Measurements from ENCODE around the gene CEMP1.

CEMP1 gene

GRCh38 chr16:2524339-2524938 lies 6.8 kb downstream of the CEMP1 start:
- Histone ChIP-seq H4K8ac (ENCODE audit: low read depth, low read length) (no peak overlapping the region), H2BK5ac (ENCODE audit: low read length) (no peak overlapping the region), H2AFZ (ENCODE audit: low read length) (no peak overlapping the region), H3K18ac (ENCODE audit: low read length) (no peak overlapping the region), H3K27me3 (ENCODE audit: control insufficient read depth in 3 of 3, insufficient read depth in 3 of 3, low read depth in 1 of 3, low read length in 3 of 3) (no peaks in the 10 kb centered on the region), H4K91ac (ENCODE audit: low read depth, low read length, poor library complexity) (no peak overlapping the region), H3K4me2 (ENCODE audit: insufficient read depth, low read length, poor library complexity, severe bottlenecking) (no peak overlapping the region), H2BK15ac (ENCODE audit: low read length) (no peak overlapping the region), H3K4me1 (ENCODE audit: control insufficient read depth in 2 of 2, insufficient read depth in 1 of 2, low read depth in 1 of 2, low read length in 2 of 2) (peaks cover 0 to 7% of the 10 kb centered on the region in 2 donors), H3K4me3 (ENCODE audit: low read length in 2 of 2) (peak overlapping the region in 1 of 2 donors; percentile 22), H2BK120ac (ENCODE audit: low read depth, low read length) (no peak overlapping the region), H2AK5ac (ENCODE audit: low read depth, low read length) (no peak overlapping the region), H3K23ac (ENCODE audit: low read depth, low read length, poor library complexity) (peak overlapping the region; percentile 6), H3K9me3 (replicated peaks in 1 of 2; ENCODE audit: control insufficient read depth in 2 of 2, insufficient read depth in 1 of 2, low read depth in 1 of 2, low read length in 2 of 2) (no peaks in the 10 kb centered on the region), H3K9ac (ENCODE audit: low read depth, low read length, poor library complexity) (no peak overlapping the region), H3K36me3 (replicated peaks in 1 of 2; ENCODE audit: control insufficient read depth in 2 of 2, insufficient read depth in 2 of 2, low read length in 2 of 2) (peaks cover 16 to 55% of the 10 kb centered on the region in 2 donors), H3K79me1 (ENCODE audit: low read depth, low read length) (peaks cover 17% of the 10 kb centered on the region), H3K14ac (ENCODE audit: low read length) (no peak overlapping the region), H3K27ac (replicated peaks; ENCODE audit: low read length) (no peak overlapping the region), H2BK12ac (ENCODE audit: low read length) (no peak overlapping the region), H3K4ac (ENCODE audit: low read length) (no peak overlapping the region)
- no CpG with 5 or more reads among the region's 9 CpGs for WGBS, 2 donors (ENCODE audit: extremely low coverage in 2 of 2, insufficient read length in 2 of 2, insufficient replicate concordance in 1 of 2)
- DNase-seq (ENCODE audit: low spot score) = no peak

- H4K8ac ChIP-seq (ENCODE audit: low read depth, low read length) = no peak overlapping the region
- peaks cover 21 to 56% of the 10 kb centered on the region in 2 donors for H3K36me3 ChIP-seq (replicated peaks in 1 of 2; ENCODE audit: control insufficient read depth in 2 of 2, insufficient read depth in 2 of 2, low read length in 2 of 2)
- no peak overlapping the region for H2AK5ac ChIP-seq (ENCODE audit: low read depth, low read length)
- no peak overlapping the region for H4K91ac ChIP-seq (ENCODE audit: low read depth, low read length, poor library complexity)
- H3K27me3 ChIP-seq (ENCODE audit: control insufficient read depth in 3 of 3, insufficient read depth in 3 of 3, low read depth in 1 of 3, low read length in 3 of 3) = no peaks in the 10 kb centered on the region
- H2BK5ac ChIP-seq (ENCODE audit: low read length) = no peak overlapping the region
- H2BK12ac ChIP-seq (ENCODE audit: low read length) = no peak overlapping the region
- no peak overlapping the region for H3K27ac ChIP-seq (replicated peaks; ENCODE audit: low read length)
- peak overlapping the region; percentile 6 for H3K23ac ChIP-seq (ENCODE audit: low read depth, low read length, poor library complexity)
- no CpG with 5 or more reads among the region's 6 CpGs for WGBS, 2 donors (ENCODE audit: extremely low coverage in 2 of 2, insufficient read length in 2 of 2, insufficient replicate concordance in 1 of 2)
- H3K4me3 ChIP-seq (ENCODE audit: low read length in 2 of 2) = no peak overlapping the region
- H3K4me1 ChIP-seq (ENCODE audit: control insufficient read depth in 2 of 2, insufficient read depth in 1 of 2, low read depth in 1 of 2, low read length in 2 of 2) = peaks cover 0 to 7% of the 10 kb centered on the region in 2 donors
- H3K9ac ChIP-seq (ENCODE audit: low read depth, low read length, poor library complexity) = no peak overlapping the region
- peaks cover 17% of the 10 kb centered on the region for H3K79me1 ChIP-seq (ENCODE audit: low read depth, low read length)
- no peak overlapping the region for H3K4me2 ChIP-seq (ENCODE audit: insufficient read depth, low read length, poor library complexity, severe bottlenecking)
- H2BK120ac ChIP-seq (ENCODE audit: low read depth, low read length) = no peak overlapping the region
- H3K4ac ChIP-seq (ENCODE audit: low read length) = no peak overlapping the region
- no peak overlapping the region for H2AFZ ChIP-seq (ENCODE audit: low read length)
- no peaks in the 10 kb centered on the region for H3K9me3 ChIP-seq (replicated peaks in 1 of 2; ENCODE audit: control insufficient read depth in 2 of 2, insufficient read depth in 1 of 2, low read depth in 1 of 2, low read length in 2 of 2)
- no peak overlapping the region for H3K14ac ChIP-seq (ENCODE audit: low read length)
- no peak overlapping the region for H3K18ac ChIP-seq (ENCODE audit: low read length)
- H2BK15ac ChIP-seq (ENCODE audit: low read length) = no peak overlapping the region
- no peak for DNase-seq (ENCODE audit: low spot score)
Observed at GRCh38 chr16:2523801-2524231, 7.4 kb downstream of the CEMP1 start.

GRCh38 chr16:2520784-2521531 lies 10.2 kb downstream of the CEMP1 start:
- peak overlapping the region; percentile 38 for H3K14ac ChIP-seq (ENCODE audit: low read length)
- H2BK120ac ChIP-seq (ENCODE audit: low read depth, low read length) = no peak overlapping the region
- peak overlapping the region; percentile 80 for H3K23ac ChIP-seq (ENCODE audit: low read depth, low read length, poor library complexity)
- no peak overlapping the region for H2BK5ac ChIP-seq (ENCODE audit: low read length)
- H3K4me1 ChIP-seq (ENCODE audit: control insufficient read depth in 2 of 2, insufficient read depth in 1 of 2, low read depth in 1 of 2, low read length in 2 of 2) = peaks cover 3 to 7% of the 10 kb centered on the region in 2 donors
- H3K9ac ChIP-seq (ENCODE audit: low read depth, low read length, poor library complexity) = peak overlapping the region; percentile 94
- no peak overlapping the region for H4K91ac ChIP-seq (ENCODE audit: low read depth, low read length, poor library complexity)
- no peaks in the 10 kb centered on the region for H3K9me3 ChIP-seq (replicated peaks in 1 of 2; ENCODE audit: control insufficient read depth in 2 of 2, insufficient read depth in 1 of 2, low read depth in 1 of 2, low read length in 2 of 2)
- H4K8ac ChIP-seq (ENCODE audit: low read depth, low read length) = peak overlapping the region; percentile 65
- no peak overlapping the region for H3K18ac ChIP-seq (ENCODE audit: low read length)
- peak overlapping the region; percentile 86 for H3K4me2 ChIP-seq (ENCODE audit: insufficient read depth, low read length, poor library complexity, severe bottlenecking)
- peak overlapping the region; percentile 67 to 78 for H3K4me3 ChIP-seq (ENCODE audit: low read length in 2 of 2)
- WGBS, 2 donors (ENCODE audit: extremely low coverage in 2 of 2, insufficient read length in 2 of 2, insufficient replicate concordance in 1 of 2) = no CpG with 5 or more reads among the region's 41 CpGs
- H2BK15ac ChIP-seq (ENCODE audit: low read length) = no peak overlapping the region
- DNase-seq (ENCODE audit: low spot score) = no peak
- H2BK12ac ChIP-seq (ENCODE audit: low read length) = no peak overlapping the region
- H2AFZ ChIP-seq (ENCODE audit: low read length) = peak overlapping the region; percentile 45
- H3K4ac ChIP-seq (ENCODE audit: low read length) = no peak overlapping the region
- peak overlapping the region; percentile 63 for H2AK5ac ChIP-seq (ENCODE audit: low read depth, low read length)
- peaks cover 31% of the 10 kb centered on the region for H3K79me1 ChIP-seq (ENCODE audit: low read depth, low read length)
- H3K27ac ChIP-seq (replicated peaks; ENCODE audit: low read length) = no peak overlapping the region
- H3K27me3 ChIP-seq (ENCODE audit: control insufficient read depth in 3 of 3, insufficient read depth in 3 of 3, low read depth in 1 of 3, low read length in 3 of 3) = no peaks in the 10 kb centered on the region
- peaks cover 15 to 51% of the 10 kb centered on the region in 2 donors for H3K36me3 ChIP-seq (replicated peaks in 1 of 2; ENCODE audit: control insufficient read depth in 2 of 2, insufficient read depth in 2 of 2, low read length in 2 of 2)

- Histone ChIP-seq H3K4me3 (ENCODE audit: low read length in 2 of 2) (peak within 1 kb of the TSS; percentile 67 to 95), H3K27me3 (ENCODE audit: control insufficient read depth in 3 of 3, insufficient read depth in 3 of 3, low read depth in 1 of 3, low read length in 3 of 3) (no peaks in the 10 kb centered on the region), H3K23ac (ENCODE audit: low read depth, low read length, poor library complexity) (peak within 1 kb of the TSS; percentile 98), H3K4me1 (ENCODE audit: control insufficient read depth in 2 of 2, insufficient read depth in 1 of 2, low read depth in 1 of 2, low read length in 2 of 2) (peaks cover 9 to 10% of the 10 kb centered on the region in 2 donors), H2AK5ac (ENCODE audit: low read depth, low read length) (peak within 1 kb of the TSS; percentile 63), H2AFZ (ENCODE audit: low read length) (peak within 1 kb of the TSS; percentile 86), H2BK120ac (ENCODE audit: low read depth, low read length) (no peak within 1 kb of the TSS), H3K27ac (replicated peaks; ENCODE audit: low read length) (no peak within 1 kb of the TSS), H3K14ac (ENCODE audit: low read length) (peak within 1 kb of the TSS; percentile 38), H3K18ac (ENCODE audit: low read length) (peak within 1 kb of the TSS; percentile 85), H3K4ac (ENCODE audit: low read length) (no peak within 1 kb of the TSS), H3K9me3 (replicated peaks in 1 of 2; ENCODE audit: control insufficient read depth in 2 of 2, insufficient read depth in 1 of 2, low read depth in 1 of 2, low read length in 2 of 2) (no peaks in the 10 kb centered on the region), H3K4me2 (ENCODE audit: insufficient read depth, low read length, poor library complexity, severe bottlenecking) (peak within 1 kb of the TSS; percentile 86), H2BK12ac (ENCODE audit: low read length) (peak within 1 kb of the TSS; percentile 41), H2BK15ac (ENCODE audit: low read length) (no peak within 1 kb of the TSS), H4K8ac (ENCODE audit: low read depth, low read length) (peak within 1 kb of the TSS; percentile 65), H3K9ac (ENCODE audit: low read depth, low read length, poor library complexity) (peak within 1 kb of the TSS; percentile 94), H3K36me3 (replicated peaks in 1 of 2; ENCODE audit: control insufficient read depth in 2 of 2, insufficient read depth in 2 of 2, low read length in 2 of 2) (peaks cover 15 to 56% of the 10 kb centered on the region in 2 donors), H2BK5ac (ENCODE audit: low read length) (peak within 1 kb of the TSS; percentile 66), H3K79me1 (ENCODE audit: low read depth, low read length) (peaks cover 35% of the 10 kb centered on the region), H4K91ac (ENCODE audit: low read depth, low read length, poor library complexity) (no peak within 1 kb of the TSS)
- peak; percentile 86 for DNase-seq (ENCODE audit: low spot score)
- no CpG with 5 or more reads among the region's 83 CpGs for WGBS, 2 donors (ENCODE audit: extremely low coverage in 2 of 2, insufficient read length in 2 of 2, insufficient replicate concordance in 1 of 2)
Observed at GRCh38 chr16:2520097-2520783, 11.0 kb downstream of the CEMP1 start, which contains the start of gene AMDHD2. TSS of gene AMDHD2 (plus strand) at chr16:2520371. CDS start at chr16:2520459, 88 bp downstream.

All from neuronal stem cell (in vitro differentiated cells).